Activated CD4-positive, alpha-beta T cell treated with anti-CD3 and anti-CD28 coated beads, Interleukin-2, amount 50 U/mL, for 16 hours (primary cell): ENCODE measurements around the gene ZNF180.
"Not testable (repeated sequence)": the region's sequence is repeated elsewhere in the genome, so short reads cannot be mapped to it uniquely, and the experiment has no call there.

Source experiments
- DNase-seq: peaks from one replicate; pipeline ENCODE4 v3.0.0-alpha.2; 2020

ZNF180 gene

DNA sequence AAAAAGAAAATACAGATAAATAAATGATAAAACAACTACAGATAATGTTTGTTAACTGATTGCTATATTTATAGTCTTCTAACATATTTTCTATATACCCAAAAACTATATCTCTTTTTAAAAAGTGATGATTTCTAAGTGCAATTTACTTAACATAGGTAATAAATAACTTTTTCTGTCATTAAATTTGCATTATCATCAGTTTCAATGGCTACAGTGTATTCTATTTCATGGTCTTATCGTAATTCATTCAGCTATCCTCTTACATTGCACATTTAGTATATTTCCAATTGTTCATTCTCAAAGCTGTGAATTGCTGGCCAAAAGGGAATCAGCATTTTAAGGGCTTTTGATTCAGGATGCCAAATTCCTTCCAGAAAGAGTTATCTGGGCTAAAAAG, 3.6 kb downstream of the ZNF180 start:
- DNase-seq, result no peak

DNA sequence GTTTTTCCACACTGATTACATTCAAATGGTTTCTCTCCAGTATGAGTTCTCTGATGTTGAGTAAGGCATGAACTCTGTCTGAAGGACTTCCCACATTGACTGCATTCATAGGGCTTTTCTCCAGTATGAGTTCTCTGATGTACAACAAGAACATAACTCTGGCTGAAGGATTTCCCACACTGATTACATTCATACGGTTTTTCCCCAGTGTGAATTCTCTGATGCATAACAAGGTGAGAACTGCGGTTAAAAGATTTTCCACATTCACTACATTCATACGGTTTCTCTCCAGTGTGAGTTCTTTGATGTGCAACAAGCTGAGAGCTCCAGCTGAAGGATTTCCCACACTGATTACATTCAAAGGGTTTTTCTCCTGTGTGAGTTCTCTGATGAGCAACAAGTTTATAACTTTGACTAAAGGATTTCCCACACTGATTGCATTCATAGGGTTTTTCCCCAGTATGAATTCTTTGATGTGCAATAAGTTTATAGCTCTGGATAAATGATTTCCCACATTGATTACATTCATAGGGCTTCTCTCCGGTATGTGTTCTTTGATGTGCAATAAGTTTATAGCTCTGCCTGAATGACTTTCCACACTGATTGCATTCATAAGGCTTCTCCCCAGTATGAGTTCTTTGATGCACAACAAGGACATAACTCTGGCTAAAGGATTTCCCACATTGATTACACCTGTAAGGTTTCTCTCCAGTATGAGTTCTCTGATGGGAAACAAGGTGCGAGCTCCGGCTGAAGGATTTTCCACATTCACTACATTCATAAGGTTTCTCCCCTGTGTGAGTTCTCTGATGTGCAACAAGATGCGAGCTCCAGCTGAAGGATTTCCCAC, 23.5 kb downstream of the ZNF180 start:
- DNase-seq, result no peak

GRCh38 chr19:44468730-44469129, 31.6 kb downstream of the ZNF180 start:
- not testable (repeated sequence) for DNase-seq

GRCh38 chr19:44462600-44463286, 37.6 kb downstream of the ZNF180 start:
- not testable (repeated sequence) for DNase-seq

DNA sequence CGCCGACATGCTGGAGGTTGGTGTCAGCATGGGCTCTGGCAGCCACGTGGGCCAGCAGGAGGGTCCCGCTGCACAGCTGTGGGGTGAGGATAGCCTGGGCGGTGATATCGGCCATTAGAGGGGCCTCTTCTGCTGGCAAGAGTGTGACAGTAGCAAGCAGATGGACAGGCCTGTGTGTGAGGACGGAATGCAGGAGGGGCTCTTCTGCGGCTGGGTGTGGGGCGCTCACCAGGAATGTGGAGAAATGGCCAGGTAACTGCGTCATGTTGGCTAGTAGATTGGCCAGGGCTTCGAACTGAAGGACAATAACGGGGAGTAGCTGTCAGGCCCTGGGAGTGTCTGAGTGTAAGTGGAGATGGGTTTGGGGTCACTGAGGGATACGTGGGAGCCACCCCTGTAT, 44.3 kb downstream of the ZNF180 start:
- DNase-seq, result not testable (repeated sequence)

GRCh38 chr19:44455100-44455499, 45.2 kb downstream of the ZNF180 start:
- DNase-seq, result no peak

DNA sequence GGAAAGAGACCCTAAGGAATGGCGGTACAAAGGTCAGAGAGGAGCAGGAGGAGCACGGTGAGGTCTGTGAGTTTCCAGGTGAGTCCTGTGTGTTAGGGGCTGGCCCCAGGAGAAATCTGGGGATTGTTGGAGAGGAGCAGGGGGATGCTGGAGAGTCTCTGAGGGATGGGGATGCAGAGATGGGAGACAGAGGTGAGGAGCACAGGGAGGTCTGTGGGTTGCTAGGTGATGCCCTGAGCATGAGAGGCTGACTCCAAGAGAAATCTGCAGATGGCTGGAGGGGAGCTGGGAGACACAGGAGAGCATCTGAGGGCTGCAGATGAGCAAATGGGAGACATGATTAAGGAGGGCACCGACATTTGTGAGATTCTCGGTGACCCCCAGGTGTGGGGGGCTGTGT, 48.0 kb downstream of the ZNF180 start:
- DNase-seq, result no peak

DNA sequence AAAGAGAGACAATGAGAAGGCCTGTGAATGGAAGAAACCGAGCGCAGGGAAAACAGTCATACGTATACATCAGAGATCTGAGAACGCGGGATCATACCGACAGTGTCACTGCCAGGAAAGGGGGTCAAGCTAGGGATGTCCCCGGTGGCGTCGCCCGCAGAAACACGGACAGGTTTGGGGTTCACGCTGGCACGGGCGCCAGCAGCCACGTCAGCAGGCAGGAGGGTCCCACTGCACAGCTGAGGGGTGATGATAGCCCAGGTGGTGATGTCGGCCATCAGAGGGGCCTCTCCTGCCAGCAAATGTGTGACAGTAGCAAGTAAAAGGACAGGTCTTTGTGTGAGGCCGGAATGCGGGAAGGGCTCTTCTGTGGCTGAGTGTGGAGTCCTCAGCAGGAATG, 48.6 kb downstream of the ZNF180 start:
- no peak for DNase-seq

DNA sequence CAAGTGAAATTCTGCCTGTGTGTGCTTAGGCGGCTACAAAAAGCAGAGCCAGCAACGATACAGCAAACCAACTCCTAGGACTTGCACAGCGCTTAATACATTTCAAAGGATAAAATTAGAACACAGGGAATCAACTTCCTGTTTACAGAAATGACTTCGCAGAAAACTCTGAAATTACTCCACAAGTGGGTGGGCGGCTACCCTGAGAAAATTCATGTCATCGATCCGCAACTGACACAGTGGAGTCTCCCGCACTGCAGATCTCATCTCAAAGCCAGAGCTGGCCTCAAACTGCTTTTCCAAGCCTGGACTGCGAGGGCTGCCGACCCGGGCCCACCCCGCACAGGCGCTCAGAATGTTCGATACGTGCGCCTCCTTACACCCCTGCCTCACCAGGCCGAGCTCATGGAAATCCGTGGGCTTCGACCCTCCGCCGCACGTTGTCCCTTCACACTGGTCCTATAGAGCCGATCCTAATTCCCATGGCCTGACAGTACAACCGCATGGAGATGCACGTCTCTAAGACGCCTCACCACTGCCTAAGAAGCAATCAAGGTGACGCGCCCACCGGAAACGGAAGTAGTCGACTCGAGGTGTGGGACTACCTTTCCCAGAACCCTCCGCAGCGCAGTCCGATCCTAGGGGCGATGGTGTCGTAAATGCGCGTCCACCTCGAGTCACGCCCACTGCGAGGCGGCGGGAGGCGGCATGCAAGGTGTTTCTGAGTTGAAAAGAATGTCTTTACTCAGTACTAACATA, 52.2 kb downstream of the ZNF180 start, which contains the start of gene ZNF229:
Gene ZNF229 (minus strand): TSS at position 557 of the 759 bp plus-strand sequence. CDS start 5,625 bp downstream, outside the sequence.
- DNase-seq, result peak; percentile 66

GRCh38 chr19:44438441-44438840, 61.9 kb downstream of the ZNF180 start:
- DNase-seq, result no peak

DNA sequence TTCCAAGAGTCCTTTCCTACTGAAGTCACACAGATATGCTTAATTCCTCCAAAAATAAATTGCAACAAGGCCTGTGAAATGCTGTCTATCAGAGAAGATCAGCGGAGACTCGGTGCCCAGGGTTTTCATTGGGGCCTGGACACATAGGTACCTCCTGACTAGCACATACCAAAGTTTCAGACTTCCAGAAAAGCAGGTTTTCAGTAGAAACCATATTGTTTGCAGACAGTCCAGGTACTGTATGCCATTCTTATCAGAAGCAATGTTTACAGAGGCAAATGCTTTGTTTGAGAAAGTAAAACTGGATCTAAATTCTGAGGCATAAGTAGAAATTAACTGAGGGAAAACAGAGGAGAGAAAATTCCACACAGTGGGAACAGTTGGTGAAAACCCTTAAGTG, 64.9 kb downstream of the ZNF180 start:
- no peak for DNase-seq

- DNase-seq, result no peak
Observed at GRCh38 chr19:44430956-44431355, 69.4 kb downstream of the ZNF180 start.
